HG03135 (cell line): ENCODE data around the gene PDHX.
A peak's percentile ranks its signal among the peaks of the same experiment; 100 is the strongest.
"Not testable (repeated sequence)": the region's sequence is repeated elsewhere in the genome, so short reads cannot be mapped to it uniquely, and the experiment has no call there.

Source experiments
- ATAC-seq: cut with Tn5 transposase; IDR thresholded peaks from one replicate; pipeline ENCODE4 v1.9.1; 2021; ENCODE audit warnings: mild to moderate bottlenecking, moderate library complexity; ENCODE audit not compliant: unreplicated experiment

Gene PDHX

DNA sequence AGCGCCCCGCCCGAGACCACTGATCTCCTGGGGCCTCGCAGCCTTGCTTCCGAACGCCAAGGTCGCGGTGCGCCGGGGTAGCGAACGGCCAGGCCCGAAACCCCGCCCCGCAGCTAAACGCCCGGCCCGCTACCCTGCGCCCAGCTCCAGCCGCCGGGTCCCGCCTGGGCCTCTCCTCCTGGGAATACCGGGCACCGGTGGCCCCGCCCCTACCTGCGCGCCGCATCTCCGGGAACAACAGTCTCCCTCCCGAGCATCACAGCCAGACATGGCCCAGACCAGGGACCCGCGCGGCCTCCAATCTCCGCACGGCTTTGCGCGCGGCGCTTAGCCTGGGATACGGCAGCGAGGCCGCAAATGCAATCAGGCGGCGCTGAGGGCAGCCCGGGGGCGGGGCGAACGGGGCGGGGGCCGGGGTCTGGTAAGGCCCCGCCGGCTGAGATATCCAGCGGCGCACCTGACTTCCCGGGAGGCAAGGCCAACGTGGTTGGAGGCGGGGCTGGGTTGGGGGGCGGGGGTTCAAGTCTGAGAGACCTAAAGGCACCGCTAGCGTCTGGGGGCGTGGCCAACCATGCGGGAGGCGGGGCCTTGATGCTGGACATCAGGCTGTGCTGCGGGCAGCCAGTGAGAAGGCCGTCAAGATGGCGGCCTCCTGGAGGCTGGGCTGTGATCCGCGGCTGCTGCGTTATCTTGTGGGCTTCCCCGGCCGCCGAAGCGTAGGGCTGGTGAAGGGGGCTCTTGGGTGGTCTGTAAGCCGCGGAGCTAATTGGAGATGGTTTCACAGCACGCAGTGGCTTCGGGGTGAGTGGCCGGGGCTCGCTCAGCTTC, at the start of gene PDHX, which contains the start of gene APIP:
Gene PDHX (plus strand): TSS at position 604 of the 828 bp plus-strand sequence. CDS start 38 bp downstream, at position 642.
Gene APIP (minus strand): TSS at position 365 of the 828 bp plus-strand sequence. CDS start 95 bp downstream, at position 270.
- ATAC-seq, result peak; percentile 87

DNA sequence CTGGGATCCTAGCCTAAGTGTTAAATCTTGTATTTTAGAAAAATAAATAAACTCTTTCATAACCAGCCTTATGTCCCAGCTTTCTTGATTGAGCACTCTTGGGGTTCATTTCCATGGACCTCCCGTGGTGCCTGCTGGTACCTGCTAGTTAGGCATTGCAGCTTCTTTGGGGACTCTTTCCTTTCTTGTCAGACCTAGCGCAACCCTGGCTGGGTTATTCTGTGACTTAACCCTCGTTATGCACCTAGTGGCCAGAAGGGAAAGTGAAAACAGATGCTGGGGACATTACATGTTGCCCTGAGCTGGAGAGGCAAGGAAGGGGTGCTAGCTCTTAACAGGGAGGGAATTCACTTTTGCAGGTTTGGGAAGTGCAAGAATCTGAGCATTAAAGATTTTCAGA, 47.0 kb upstream of the PDHX start:
- ATAC-seq, result no peak

DNA sequence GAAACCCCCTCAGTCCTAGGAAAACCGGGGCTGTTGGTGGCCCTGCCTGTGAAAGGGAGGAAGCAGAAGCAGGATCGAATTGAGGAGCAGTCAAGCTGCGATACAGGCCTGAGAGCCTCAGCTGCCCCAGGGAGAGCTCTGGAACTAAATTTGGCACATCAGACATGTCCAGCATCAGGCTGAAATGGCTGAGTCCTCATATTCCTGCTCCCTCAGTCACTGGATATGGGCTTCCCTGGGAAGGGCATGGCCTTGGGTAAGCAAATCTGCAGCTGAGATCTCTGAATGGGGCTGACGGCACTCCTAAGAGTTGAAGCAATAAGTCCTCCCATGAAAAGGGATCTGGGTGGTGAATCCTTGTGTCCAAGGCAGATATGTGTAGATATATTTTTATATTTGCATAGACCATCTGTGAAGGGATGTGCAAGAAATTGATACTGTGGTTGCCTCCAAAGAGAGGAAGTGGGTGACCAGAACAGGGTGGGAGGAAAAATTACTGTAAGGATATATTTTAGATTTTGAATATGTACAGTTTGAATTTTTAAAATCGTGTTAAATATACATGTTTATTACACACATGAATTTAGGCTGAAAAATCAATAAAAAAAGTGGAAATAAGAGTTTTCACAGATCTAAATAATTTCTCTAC, 45.7 kb upstream of the PDHX start:
- no peak for ATAC-seq

DNA sequence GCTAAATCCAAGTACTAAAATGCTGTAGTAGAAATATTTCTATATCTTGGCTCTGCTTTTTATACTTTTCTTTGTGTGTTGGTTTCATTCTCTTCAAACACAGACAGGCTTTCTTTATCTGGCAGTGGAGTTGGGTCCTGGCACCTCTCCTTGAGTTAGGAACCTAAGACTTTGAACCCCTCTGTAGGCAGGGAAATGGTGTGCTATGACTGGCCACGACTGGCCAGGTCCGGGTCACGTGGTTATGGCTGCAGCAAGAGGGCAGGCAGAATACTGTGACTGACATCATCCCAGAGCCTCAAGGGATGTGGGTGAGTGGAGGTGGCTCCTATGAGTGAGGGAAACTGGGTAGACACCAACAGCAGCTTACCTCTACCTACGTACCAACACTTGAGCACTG, 42.2 kb upstream of the PDHX start:
- ATAC-seq, result no peak

DNA sequence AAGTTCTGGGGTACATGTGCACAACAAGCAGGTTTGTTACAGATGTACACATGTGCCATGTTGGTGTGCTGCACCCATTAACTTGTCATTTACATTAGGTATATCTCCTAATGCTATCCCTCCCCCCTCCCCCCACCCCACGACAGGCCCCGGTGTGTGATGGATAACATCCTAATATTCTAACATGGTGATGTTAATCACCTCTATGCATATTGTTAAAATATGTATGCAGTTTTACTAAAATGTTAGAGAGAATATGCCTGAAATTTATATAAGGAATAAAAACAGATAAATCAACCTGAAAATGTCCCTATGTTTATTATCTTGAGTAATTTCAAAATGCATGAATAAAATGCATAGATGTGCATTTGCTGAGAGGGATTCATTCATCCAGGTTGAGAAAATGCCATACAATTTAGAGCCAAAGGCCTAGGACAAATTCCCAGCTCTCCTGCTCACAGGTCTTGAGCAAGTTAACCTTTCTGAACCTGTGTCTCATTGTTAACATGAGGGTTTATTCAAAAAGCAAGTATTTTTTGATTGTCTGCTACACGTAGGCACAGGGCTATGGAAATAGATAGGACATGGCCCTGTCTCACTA, 38.9 kb upstream of the PDHX start:
- no peak for ATAC-seq

DNA sequence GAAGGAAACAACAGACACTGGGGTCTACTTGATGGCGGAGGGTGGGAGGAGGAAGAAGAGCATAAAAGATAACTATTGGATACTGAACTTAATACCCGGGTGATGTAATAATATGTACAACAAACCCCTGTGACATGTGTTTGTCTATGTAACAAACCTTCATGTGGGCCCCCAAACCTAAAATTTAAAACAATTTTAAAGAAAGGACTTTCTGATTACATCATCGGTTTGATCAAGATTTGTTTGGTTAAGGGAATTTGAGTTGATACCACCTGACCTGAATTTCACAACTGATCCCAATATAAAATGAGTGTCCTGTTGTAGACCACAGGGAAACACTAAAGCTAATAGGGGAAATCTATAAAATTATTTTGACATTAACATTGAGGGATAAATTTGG, 34.5 kb upstream of the PDHX start:
- no peak for ATAC-seq

DNA sequence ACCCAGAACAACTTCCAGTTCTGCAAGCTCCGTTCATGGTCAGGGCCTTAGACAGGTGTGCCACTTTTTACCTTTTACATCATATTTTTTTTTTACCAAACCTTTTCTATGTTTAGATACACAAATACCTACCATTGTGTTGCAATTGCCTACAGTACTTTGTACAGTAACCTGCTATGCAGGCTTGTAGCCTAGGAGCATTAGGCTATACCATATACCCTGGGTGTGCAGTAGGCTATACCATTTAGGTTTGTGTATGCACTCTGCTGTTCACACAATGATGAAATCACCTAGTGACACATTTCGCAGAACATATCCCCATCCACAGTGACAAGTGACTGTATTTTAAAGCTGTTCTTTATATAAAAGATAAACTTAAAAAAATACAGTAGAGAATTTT, 29.8 kb upstream of the PDHX start:
- ATAC-seq, result no peak

DNA sequence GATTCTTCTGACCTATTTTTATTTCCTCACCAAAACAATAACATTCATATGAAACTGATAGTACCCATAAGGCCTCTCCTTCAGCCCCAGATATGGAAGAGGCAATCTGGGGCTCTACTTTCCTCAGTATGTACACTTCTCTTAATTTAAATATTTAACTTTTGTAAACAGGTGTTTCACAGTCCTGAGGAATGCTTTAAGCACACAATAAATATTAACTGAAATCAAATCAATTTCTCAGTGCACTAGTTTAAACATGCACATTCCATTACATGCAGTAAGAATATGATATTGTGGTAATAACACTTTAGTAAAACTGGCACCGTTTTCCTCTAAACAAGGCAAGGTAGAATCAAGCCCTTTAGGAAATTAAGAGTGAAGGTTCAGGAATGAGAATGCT, 29.2 kb upstream of the PDHX start:
- no peak for ATAC-seq

DNA sequence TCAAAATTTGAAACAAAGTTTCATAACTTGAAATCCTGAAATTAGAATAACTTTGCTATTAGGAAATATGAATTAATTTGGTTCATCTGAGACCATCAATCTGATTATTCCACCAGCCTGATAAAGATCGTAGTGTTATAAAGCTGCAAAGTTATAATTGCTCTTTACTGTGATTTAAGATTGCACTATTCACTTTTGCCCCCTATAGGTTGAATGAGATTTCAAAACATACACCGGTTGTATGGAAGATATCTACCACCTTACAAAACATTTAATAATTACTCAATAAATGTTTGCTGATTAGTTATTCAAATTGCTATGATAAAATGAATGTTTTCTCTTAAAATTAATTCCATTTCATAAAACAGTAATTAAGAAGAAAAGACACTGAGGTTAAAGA, 26.3 kb upstream of the PDHX start:
- no peak for ATAC-seq

DNA sequence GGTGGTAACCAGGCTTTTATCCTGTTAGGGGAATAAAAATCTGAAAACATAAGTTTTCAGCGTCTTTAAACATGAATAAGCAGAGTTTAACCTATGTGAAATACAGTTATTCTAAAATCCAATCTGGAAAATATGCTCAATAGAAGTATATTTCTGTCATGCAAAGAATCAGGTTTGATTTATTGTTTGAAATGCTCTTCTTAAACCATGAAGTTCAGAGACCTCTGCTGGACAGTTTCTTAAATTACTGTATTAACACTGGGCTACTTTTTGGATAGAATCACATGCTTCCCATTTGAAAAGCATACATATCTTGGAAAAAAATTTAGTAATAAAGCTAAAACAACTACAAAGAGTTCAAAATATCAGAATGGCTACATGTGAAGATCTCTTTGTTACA, 25.6 kb upstream of the PDHX start:
- no peak for ATAC-seq

DNA sequence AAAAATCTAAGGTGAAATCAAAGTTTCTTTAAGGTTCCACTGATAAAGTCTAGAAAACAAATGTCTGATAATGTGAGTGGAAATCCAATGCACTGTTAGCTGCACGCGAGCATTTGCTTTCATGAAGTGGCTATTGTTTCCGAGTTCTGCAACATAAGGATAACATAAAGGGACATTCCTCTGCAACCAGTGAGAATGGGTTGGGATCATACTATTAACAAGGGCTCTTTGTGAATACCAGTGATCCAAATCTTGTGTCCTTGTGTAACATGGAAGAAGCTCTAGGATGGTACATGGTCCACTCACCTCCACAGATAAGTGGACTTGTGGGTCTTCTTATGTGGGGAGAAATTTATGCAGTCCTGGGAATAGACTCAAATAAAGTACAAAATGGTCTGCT, 24.8 kb upstream of the PDHX start:
- ATAC-seq, result no peak

DNA sequence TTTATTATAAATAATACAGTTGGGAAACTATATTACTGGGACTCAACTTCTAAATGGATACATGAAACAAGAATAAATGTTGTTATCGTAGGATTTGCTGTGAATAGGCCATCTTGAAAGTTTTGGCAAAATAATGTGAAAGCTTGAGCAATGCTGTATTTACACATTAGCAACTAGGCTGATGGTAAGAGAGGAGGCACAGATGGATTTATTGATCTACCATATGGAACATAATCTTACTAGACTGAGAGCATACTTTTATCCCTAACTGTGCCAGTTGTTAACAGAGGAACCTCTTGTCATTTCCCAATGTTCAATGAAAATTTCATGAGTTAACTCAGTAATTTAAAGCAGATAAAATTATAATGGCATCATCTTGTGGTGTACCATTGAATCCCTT, 23.0 kb upstream of the PDHX start:
- ATAC-seq, result no peak

DNA sequence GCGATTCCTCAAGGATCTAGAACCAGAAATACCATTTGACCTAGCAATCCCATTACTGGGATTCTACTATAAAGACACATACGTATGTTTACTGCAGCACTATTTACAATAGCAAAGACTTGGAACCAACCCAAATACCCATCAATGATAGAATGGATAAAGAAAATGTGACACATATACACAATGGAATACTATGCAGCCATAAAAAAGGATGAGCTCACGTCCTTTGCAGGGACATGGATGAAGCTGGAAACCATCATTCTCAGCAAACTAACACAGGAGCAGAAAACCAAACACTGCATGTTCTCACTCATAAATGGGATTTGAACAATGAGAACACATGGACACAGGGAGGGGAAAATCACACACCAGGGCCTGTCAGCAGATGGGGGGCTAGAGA, 20.2 kb upstream of the PDHX start:
- ATAC-seq, result not testable (repeated sequence)

DNA sequence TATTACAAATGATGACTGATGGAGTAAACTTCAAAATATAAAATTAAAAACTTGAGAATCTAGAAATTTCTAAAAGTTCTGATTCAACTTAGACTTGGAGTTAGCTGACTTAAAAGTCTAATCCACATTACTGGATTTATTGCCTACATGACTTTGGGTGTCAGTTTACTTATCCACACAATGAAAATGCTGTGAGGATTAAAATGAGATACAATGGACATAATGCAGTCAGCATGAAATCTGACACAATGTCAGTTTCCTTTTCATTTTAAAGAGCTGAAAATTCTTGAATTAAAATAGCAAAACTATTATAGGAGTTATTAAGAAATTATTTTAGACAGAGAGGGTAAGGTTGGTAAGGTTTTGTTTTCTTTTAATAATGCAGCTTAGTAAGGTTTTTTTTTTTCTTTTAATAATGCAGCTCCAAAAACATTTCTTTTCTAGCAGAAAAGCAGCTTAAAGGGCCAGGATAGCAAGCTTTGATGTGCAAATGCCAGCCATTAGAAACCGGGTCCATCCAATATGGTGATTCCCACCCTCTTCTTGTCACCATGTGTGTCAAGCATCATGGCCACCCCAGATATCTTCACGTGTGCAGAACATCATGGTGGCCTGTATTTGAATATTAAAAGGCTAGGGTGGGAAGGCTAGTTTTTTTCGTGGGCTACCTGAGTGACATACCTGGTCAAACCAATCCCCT, 19.1 kb upstream of the PDHX start:
- no peak for ATAC-seq

DNA sequence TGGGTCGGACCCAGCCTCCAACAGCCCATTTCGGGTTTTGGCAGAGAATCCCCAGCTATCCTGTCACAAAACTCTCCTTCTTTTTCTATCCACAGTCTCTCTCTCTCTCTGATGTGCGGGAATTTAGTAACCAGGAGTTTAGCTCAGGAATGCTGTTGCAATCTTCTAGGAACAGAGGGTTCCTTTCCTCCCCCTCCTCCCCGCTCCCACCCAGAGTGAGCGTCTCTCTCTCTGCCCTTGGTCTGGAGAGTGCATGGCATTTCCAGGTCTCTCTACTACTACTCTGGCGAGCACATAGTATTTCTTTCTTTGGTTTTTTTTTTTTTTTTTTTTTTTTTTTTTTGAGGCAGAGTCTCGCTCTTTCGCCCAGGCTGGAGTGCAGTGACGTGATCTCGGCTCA, 17.9 kb upstream of the PDHX start:
- no peak for ATAC-seq

DNA sequence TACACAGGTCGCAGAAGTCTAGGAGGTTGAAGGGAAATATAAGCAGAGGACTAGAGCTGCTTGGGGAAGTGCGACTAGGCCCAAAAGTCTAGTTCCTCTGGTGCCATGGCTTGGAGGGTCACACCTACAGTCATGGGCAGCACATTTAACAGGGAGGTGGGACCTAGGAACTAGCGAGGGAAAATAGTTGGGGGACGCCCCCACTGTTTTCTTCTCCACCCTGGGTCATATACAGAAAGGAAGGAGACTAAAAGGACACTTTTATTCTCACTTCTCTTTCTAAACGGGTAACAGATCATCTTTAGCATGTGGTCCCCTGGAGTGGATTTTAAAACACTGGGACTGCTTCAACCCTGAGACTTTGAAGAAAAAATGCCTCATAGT, 16.8 kb upstream of the PDHX start:
- no peak for ATAC-seq

DNA sequence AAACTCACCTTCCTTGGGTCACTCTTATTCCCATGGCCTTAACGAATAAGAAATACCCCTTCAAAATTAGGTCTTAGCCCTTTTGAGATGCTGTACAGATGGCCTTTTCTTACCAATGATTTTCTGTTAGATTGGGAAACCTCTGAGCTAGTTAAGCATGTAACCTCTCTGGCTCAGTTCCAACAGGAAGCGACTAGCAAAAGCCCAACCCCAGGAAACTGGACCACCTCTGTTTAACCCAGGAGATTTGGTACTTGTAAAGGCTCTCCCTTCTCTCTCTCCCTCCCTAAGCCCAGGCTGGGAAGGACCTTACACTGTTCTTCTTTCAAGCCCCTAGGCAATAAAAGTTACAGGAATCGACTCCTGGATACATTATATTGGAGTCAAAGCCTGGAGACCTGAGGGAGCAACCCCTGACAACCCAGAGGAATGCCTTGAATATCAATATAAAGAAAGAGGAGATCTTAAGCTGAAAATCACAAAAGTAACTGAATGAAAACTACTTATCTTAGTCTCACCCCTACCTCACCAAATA, 11.9 kb upstream of the PDHX start:
- ATAC-seq, result no peak

DNA sequence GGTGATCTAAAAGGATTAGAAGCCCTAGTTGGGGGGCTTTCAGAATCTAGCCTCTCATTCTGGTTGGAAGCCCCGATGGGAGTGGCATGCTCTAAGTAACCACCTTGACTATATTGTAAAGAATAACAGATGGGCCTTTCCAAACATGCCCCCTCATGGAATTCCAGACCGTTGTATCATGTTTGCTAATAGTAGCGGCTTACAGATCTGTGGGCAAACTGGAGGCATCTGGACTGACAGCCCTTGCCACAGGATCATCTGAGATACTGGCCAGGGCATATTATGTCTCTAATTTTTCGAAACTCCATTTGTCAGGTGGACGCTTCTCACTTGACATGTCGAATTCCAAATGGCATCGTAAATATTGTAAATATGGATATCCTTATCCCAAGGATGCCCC, 10.8 kb upstream of the PDHX start:
- ATAC-seq, result no peak

DNA sequence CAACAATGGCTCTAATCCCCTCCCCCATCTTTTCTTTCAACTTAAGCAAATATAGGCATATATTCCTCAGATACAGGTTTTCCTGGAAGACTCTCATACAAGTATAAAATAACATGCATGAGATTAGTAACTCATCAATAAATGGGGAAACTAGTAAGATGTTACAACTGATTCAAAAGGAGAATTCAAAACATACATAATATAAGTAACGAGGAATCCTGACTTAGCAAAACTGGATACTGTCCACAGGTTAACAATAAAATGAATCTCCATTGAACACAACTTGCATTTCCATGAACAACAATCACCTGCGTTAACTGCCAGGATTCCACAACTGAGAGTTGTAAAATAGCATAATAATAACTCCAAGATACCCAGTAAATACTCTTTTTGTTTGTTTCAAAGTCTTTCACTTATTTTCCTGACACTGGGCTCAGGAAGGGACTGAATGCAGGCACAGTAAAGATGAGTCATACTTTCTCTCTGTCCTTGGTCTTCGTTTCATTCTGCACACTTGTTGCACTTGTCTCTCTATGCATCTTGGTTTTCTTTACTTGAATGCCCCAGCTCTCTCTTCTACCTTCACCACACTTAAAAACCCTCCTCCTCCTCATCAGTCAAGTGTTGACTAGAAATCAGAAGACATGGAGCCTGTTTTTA, 8.4 kb upstream of the PDHX start:
- ATAC-seq, result no peak

DNA sequence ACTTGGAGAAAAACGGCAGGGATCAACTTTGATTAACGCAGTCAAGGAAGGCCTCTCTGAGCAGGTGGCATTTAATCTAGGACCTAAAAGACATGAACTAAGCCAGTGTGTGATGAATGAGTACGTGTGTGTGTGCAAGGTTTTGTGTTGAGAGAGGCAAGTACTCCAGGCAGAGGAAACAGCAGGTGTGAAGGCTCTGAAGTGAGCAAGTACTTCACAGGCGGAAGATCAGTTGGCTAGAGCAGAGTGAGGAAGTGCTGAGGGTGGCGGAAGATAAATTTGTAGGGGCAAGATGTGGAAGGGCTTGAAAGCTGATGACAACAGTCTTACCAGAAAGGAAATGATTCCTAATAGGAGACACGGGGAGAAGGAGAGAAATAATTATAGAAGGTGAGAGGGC, 7.0 kb upstream of the PDHX start:
- ATAC-seq, result no peak

DNA sequence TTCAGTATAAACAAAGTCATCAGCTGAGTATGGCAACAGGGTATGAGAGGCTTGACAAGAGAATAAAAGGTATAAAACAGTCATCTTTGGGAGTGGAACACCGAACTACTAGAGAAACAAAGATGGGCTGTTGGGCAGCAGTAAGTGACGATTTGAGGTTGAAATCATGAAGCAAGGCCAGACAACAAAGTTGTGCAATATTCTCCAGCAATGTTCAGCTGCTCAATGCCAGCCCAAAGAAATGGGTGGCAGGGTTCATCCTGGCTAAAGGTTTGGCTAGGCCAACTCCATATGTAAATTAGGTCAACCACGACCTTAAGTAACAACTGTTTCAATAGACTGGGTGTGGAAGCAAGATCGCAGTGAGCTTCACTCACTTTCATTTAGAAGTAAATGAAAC, 6.5 kb upstream of the PDHX start:
- no peak for ATAC-seq
